Choroid plexus epithelial cell (primary cell): Measurements from ENCODE around the gene ABL2.
"Not testable (repeated sequence)": the region's sequence is repeated elsewhere in the genome, so short reads cannot be mapped to it uniquely, and the experiment has no call there.

Experiments used
- DNase-seq: peaks from one replicate; pipeline ENCODE4 v3.0.0-alpha.2; 2010; ENCODE audit warnings: low read depth
- H3K4me3 ChIP-seq: 2 replicates; pipeline ENCODE4 v1.5.1; 2011; ENCODE audit warnings: low read depth, mild to moderate bottlenecking, control low read depth, low read length, moderate library complexity
- TF ChIP-seq, protein P1 (sequence below): conservative IDR thresholded peaks from 2 replicates; pipeline ENCODE4 v1.5.1; 2011; ENCODE audit warnings: low read depth, mild to moderate bottlenecking, control low read depth, inconsistent platforms, low read length, moderate library complexity

Gene ABL2

GRCh38 chr1:179184403-179184802, 45.1 kb downstream of the ABL2 start:
- DNase-seq = no peak
- TF ChIP-seq, protein P1, sequence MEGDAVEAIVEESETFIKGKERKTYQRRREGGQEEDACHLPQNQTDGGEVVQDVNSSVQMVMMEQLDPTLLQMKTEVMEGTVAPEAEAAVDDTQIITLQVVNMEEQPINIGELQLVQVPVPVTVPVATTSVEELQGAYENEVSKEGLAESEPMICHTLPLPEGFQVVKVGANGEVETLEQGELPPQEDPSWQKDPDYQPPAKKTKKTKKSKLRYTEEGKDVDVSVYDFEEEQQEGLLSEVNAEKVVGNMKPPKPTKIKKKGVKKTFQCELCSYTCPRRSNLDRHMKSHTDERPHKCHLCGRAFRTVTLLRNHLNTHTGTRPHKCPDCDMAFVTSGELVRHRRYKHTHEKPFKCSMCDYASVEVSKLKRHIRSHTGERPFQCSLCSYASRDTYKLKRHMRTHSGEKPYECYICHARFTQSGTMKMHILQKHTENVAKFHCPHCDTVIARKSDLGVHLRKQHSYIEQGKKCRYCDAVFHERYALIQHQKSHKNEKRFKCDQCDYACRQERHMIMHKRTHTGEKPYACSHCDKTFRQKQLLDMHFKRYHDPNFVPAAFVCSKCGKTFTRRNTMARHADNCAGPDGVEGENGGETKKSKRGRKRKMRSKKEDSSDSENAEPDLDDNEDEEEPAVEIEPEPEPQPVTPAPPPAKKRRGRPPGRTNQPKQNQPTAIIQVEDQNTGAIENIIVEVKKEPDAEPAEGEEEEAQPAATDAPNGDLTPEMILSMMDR = no peak
- H3K4me3 ChIP-seq = no peak overlapping the region

DNA sequence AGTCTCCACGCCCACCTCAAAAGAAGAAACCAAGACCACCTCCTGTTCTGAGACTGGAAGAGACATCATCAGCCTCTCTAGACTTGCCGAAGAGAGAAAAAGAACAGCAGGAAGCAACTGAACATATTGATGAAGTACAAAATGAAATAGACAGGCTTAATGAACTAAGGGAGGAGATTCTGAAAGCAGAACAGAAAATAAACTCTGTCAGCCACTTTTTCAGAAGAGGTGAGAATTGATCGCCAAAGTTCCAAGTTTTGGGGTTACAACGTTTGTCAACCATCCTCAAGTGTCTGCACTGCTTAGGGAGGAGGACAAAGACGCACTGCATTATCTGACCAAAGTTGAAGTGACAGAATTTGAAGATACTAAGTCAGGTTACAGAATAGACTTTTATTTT, 45.6 kb downstream of the ABL2 start:
- TF ChIP-seq, protein P1 = no peak
- H3K4me3 ChIP-seq = no peak overlapping the region
- DNase-seq = no peak

GRCh38 chr1:179178950-179179349, 50.5 kb downstream of the ABL2 start:
- no peak overlapping the region for H3K4me3 ChIP-seq
- peak; percentile 69 for DNase-seq
- TF ChIP-seq, protein P1 = no peak

- peak; percentile 12 for DNase-seq
- no peak overlapping the region for H3K4me3 ChIP-seq
- TF ChIP-seq, protein P1 = no peak
Observed at GRCh38 chr1:179178183-179178582, 51.3 kb downstream of the ABL2 start.

GRCh38 chr1:179177615-179178014, 51.9 kb downstream of the ABL2 start:
- DNase-seq = no peak
- TF ChIP-seq, protein P1 = no peak
- no peak overlapping the region for H3K4me3 ChIP-seq

- no peak overlapping the region for H3K4me3 ChIP-seq
- DNase-seq = peak; percentile 42
- TF ChIP-seq, protein P1 = no peak
Observed at GRCh38 chr1:179177182-179177581, 52.3 kb downstream of the ABL2 start.

DNA sequence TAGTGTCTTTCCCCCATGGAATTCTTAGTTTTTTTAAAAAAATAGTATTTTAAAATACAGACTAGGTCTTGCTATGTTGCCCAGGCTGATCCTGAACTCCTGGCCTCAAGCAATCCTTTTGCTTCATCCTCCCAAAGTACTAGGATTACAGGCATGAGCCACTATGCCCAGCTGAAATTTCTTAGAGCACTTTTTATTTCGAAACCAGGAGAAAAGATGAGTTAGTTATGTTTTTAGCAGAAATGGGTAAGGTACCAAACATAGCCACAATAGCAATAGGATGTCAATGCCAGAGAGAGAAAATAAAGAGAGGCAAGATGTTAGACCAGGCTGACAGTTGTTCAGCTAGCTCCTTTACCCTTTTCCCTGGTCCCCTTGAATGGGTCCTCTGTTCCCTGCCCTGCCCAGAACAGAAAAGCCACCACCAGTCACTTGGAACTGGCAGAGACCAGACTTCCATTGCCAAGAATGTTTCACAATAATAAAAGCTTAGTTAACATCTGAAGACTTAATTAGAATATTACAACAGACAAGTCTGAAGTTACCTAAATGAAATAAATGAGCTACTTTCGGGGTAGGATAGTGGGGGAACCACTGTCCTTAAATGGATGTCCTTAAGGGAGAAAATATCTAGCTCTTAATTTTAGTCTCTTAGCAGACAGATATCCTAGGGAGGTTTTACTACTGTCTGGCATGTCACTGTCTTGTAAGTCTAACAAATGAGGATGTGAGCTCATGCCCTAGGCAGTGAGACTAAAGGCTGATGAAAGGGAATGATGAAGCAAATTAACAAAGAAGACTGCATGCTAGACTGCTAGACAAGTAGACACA, 54.3 kb downstream of the ABL2 start:
- DNase-seq = peak; percentile 57
- TF ChIP-seq, protein P1 = no peak
- no peak overlapping the region for H3K4me3 ChIP-seq

DNA sequence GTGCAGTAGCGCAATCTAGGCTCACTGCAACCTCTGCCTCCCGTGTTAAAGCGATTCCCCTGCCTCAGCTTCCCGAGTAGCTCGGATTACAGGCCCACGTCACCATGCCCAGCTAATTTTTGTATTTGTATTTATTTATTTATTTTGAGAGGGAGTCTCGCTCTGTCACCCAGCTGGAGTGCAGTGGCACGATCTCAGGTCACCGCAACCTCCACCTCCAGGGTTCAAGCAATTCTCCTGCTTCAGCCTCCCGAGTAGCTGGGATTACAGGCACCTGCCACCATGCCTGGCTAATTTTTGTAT, 59.1 kb downstream of the ABL2 start:
- not testable (repeated sequence) for H3K4me3 ChIP-seq, DNase-seq
